ENCODE measurements around the gene TMEM53. TPM values are rescaled to one million over a fixed set of nuclear protein-coding genes. Genes with fewer than 3 reads are reported as not detected.

Gene TMEM53
- total RNA-seq, 2 donors from 2014 or later = 3.9 to 12.9 TPM

DNA sequence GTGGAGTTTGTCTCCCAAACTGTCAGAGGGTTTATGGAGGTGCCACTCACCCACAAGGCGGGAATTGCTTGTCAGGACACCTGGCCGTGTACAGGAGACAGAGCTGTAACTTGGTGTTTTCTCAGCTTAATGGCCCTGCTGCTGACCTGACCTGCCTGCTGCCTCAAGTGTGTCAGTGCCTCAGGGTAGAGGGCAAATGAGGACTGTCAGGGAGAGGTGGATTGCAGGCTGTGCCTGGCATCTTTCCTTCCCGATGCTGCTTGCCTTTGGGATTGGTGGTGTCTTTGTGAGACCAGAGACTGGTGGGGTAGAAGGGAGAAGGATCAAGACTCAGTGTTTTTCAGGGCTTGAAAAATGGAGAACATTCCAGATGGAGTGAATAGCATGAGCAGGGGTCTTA lies 31.4 kb downstream of the TMEM53 start:
- Histone ChIP-seq H3K9me3 (no peaks in the 10 kb centered on the region), H3K4me1 (ENCODE audit: control insufficient read depth in 1 of 2, low read depth in 2 of 2) (peaks cover 24 to 37% of the 10 kb centered on the region in 2 donors), H3K4me3 (no peak overlapping the region), H3K27me3 (replicated peaks; ENCODE audit: insufficient read depth) (no peaks in the 10 kb centered on the region), H3K36me3 (peaks cover 21% of the 10 kb centered on the region), H3K27ac (peak overlapping the region in 1 of 2 donors; percentile 88)
- TF ChIP-seq, protein P1, sequence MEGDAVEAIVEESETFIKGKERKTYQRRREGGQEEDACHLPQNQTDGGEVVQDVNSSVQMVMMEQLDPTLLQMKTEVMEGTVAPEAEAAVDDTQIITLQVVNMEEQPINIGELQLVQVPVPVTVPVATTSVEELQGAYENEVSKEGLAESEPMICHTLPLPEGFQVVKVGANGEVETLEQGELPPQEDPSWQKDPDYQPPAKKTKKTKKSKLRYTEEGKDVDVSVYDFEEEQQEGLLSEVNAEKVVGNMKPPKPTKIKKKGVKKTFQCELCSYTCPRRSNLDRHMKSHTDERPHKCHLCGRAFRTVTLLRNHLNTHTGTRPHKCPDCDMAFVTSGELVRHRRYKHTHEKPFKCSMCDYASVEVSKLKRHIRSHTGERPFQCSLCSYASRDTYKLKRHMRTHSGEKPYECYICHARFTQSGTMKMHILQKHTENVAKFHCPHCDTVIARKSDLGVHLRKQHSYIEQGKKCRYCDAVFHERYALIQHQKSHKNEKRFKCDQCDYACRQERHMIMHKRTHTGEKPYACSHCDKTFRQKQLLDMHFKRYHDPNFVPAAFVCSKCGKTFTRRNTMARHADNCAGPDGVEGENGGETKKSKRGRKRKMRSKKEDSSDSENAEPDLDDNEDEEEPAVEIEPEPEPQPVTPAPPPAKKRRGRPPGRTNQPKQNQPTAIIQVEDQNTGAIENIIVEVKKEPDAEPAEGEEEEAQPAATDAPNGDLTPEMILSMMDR (IDR thresholded peaks at IDR 0.05) = no peak
- DNase-seq (ENCODE audit: low spot score) = no peak
- no peak for ATAC-seq (ENCODE audit: insufficient number of reproducible peaks, low FRiP score, low read depth)

DNA sequence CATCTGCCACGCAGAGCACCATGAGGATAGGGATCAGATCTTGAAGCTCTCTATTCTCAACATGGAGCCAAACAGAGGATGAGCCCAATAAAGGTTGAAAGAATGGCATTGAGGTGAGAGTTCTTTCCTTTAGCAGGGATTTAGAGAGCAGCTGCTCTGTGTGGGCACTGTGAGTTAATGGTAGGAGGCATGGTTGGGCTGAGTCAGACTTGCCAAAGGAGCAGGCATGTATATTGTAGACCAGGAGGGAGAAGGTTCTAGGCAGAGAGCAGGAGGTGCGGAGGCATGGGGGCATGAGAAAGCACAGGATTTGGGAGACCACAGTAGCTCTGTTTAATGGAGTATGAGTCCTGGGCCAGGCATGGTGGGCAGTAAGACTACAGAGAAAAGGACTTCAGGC lies 32.0 kb downstream of the TMEM53 start:
- H3K27me3 ChIP-seq (replicated peaks; ENCODE audit: insufficient read depth) = no peaks in the 10 kb centered on the region
- DNase-seq (ENCODE audit: low spot score) (no peak), ATAC-seq (ENCODE audit: insufficient number of reproducible peaks, low FRiP score, low read depth) (no peak)
- H3K36me3 ChIP-seq = peaks cover 28% of the 10 kb centered on the region
- no peaks in the 10 kb centered on the region for H3K9me3 ChIP-seq
- TF ChIP-seq, protein P1 (IDR thresholded peaks at IDR 0.05) = no peak
- H3K4me1 ChIP-seq (ENCODE audit: control insufficient read depth in 1 of 2, low read depth in 2 of 2) = peaks cover 24 to 37% of the 10 kb centered on the region in 2 donors
- H3K27ac ChIP-seq = no peak overlapping the region
- H3K4me3 ChIP-seq = no peak overlapping the region

DNA sequence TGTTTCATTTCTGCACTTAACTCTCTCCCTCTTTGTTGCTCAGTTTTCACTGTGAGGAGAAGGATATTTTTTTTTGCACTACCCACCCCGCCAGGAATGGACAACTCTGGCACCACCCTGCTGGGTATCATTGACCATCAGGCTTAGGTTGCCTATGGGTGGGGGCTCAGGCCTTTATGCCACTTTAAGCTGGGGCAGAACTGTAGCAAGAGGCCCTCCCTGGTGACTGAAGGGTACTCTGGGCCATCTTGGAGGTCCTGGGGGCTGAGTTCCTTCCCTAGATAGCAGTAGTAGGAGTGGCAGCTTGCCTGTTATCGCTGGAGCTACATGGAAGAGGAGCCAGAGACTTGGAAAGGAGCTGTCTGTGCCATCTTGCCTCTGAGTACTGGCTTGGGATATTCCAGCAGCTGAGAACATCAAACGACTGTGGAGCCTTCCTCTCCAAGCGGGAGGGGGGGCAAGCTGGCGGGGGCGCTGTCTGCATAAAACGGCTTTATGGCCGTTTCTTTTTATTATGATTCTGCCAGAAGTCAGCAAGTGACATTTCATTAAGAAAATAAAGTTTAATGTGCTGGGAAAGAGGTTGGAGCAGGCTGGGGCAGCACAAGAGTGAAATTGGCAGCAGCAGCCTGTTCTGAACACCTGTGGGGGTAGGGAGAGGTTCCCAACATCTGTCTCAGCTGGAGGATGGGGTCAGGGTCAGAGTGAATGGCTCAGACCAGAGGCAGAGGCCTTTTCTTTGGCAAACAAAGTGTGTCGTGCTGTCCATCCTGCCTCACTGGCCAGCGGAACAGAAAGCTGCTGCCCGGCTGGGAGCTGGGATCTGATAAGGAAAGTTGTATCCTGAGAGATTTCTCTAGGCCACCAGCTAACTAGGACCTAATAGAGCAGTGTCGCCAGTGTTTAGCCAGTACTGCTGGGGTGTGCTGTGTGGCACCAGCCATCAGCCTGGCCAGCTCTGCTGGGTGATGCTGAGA lies 32.9 kb downstream of the TMEM53 start:
- Histone ChIP-seq H3K4me3 (no peak overlapping the region), H3K27me3 (replicated peaks; ENCODE audit: insufficient read depth) (no peaks in the 10 kb centered on the region), H3K4me1 (ENCODE audit: control insufficient read depth in 1 of 2, low read depth in 2 of 2) (peaks cover 22 to 33% of the 10 kb centered on the region in 2 donors), H3K27ac (no peak overlapping the region), H3K36me3 (peaks cover 36% of the 10 kb centered on the region), H3K9me3 (no peaks in the 10 kb centered on the region)
- ATAC-seq (ENCODE audit: insufficient number of reproducible peaks, low FRiP score, low read depth) (no peak), DNase-seq (ENCODE audit: low spot score) (no peak)
- TF ChIP-seq, protein P1 (IDR thresholded peaks at IDR 0.05) = no peak

DNA sequence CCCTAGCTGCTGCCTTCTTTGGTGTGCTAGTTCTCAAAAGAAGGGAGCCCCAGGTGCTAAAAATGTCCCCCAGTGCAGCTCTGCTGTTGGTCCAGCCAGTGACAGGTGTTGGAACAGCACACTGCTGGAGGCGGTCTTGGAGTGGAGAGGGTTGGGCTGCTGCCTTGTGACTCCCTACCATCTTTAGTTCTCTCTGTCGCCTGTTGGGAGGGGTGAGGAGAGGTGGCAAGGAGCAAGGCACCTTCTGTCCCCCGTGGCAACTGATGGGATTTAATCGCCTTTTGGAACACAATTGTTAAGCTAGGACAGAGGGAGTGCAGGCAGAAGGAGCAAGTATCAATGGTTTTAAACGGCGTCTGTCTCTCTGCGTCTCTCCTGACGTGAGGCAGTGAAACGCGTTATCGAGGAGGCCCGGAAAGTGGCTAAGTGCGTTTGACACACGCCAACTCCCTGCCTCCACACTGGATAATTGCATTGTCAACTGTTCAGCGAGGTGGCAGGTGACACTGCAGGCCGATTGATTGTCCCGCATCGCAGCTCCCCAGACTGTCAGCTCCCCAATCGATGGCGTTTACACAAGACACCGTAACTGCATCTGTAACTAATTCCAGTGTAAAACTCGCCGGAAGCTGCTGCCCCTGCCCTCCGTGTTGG lies 34.0 kb downstream of the TMEM53 start:
- no peak overlapping the region for H3K4me3 ChIP-seq
- no peaks in the 10 kb centered on the region for H3K27me3 ChIP-seq (replicated peaks; ENCODE audit: insufficient read depth)
- H3K4me1 ChIP-seq (ENCODE audit: control insufficient read depth in 1 of 2, low read depth in 2 of 2) = peaks cover 17 to 23% of the 10 kb centered on the region in 2 donors
- no peak overlapping the region for H3K27ac ChIP-seq
- no peaks in the 10 kb centered on the region for H3K9me3 ChIP-seq
- TF ChIP-seq, protein P1 (IDR thresholded peaks at IDR 0.05) = no peak
- ATAC-seq (ENCODE audit: insufficient number of reproducible peaks, low FRiP score, low read depth) (no peak), DNase-seq (ENCODE audit: low spot score) (no peak)
- peaks cover 46% of the 10 kb centered on the region for H3K36me3 ChIP-seq
